Activated naive CD8-positive, alpha-beta T cell treated with anti-CD3 and anti-CD28 coated beads for 36 hours (primary cell): ENCODE data around the gene PRKAG2. TPM values are rescaled to one million over a fixed set of nuclear protein-coding genes. Genes with fewer than 3 reads are reported as not detected.

Experiments
- DNase-seq: peaks from one replicate; pipeline ENCODE4 v3.0.0; 2021
- H3K27ac Mint-ChIP-seq: one replicate; pipeline ENCODE4 v1.8.0; 2022; ENCODE audit warnings: mild to moderate bottlenecking, moderate library complexity, mixed read lengths
- H3K27me3 Mint-ChIP-seq: one replicate; pipeline ENCODE4 v1.8.0; 2022; ENCODE audit warnings: mild to moderate bottlenecking, mixed read lengths
- H3K36me3 Mint-ChIP-seq: one replicate; pipeline ENCODE4 v1.8.0; 2021; ENCODE audit warnings: mild to moderate bottlenecking, mixed read lengths
- H3K4me1 Mint-ChIP-seq: one replicate; pipeline ENCODE4 v1.8.0; 2021; ENCODE audit warnings: mixed read lengths
- H3K4me3 Mint-ChIP-seq: one replicate; pipeline ENCODE4 v1.8.0; 2022; ENCODE audit warnings: mild to moderate bottlenecking, moderate library complexity, mixed read lengths
- H3K9me3 Mint-ChIP-seq: one replicate; pipeline ENCODE4 v1.8.0; 2022; ENCODE audit warnings: mixed read lengths
- total RNA-seq, 2 experiments: library from RNA; stranded (reverse); gene quantifications; one replicate each; pipeline ENCODE4 v1.2.3, GENCODE V29; 2021

PRKAG2 gene
- total RNA-seq, 2 experiments from 2014 or later = 18.7 to 19.4 TPM

- no peak for DNase-seq
- peaks cover 20% of the 10 kb centered on the region for H3K36me3 Mint-ChIP-seq
- H3K27me3 Mint-ChIP-seq = no peaks in the 10 kb centered on the region
- peaks cover 5% of the 10 kb centered on the region for H3K9me3 Mint-ChIP-seq
- H3K27ac Mint-ChIP-seq = no peak overlapping the region
- peaks cover 24% of the 10 kb centered on the region for H3K4me1 Mint-ChIP-seq
- H3K4me3 Mint-ChIP-seq = no peak overlapping the region
These were observed 114.2 kb downstream of the PRKAG2 start for GRCh38 chr7:151762583-151763245.

GRCh38 chr7:151761957-151762356 is 115.0 kb downstream of the PRKAG2 start:
- no peak overlapping the region for H3K4me3 Mint-ChIP-seq
- no peak for DNase-seq
- no peaks in the 10 kb centered on the region for H3K27me3 Mint-ChIP-seq
- no peak overlapping the region for H3K27ac Mint-ChIP-seq
- peaks cover 18% of the 10 kb centered on the region for H3K4me1 Mint-ChIP-seq
- peaks cover 17% of the 10 kb centered on the region for H3K36me3 Mint-ChIP-seq
- H3K9me3 Mint-ChIP-seq = peaks cover 5% of the 10 kb centered on the region

- Mint-ChIP-seq H3K27me3 (no peaks in the 10 kb centered on the region), H3K27ac (no peak overlapping the region), H3K36me3 (peaks cover 14% of the 10 kb centered on the region), H3K4me3 (no peak overlapping the region), H3K9me3 (peaks cover 5% of the 10 kb centered on the region), H3K4me1 (peaks cover 17% of the 10 kb centered on the region)
- DNase-seq = no peak
These were observed 115.7 kb downstream of the PRKAG2 start for GRCh38 chr7:151761231-151761630.

DNA sequence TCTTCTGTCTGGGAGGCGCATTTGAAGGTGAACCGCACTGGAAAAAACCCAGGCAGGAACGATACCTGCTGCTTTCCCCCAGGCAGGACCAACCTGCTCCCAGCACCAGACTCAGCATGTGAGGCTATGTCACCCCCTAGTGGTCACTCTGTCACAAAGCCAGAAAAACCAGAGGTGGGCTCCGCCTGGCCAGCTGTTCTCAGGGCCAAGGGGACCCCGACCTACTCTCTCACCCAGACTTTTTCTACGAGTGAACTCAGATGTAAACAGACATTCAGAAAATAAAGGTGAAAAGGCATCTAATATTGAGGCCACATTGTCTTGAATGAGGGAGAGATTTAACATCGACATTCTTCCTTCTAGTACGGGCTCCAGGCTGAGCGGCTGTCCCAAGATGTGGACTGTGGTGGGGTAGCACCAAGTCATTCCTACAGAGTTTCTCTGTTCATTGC is 117.3 kb downstream of the PRKAG2 start:
- Mint-ChIP-seq H3K9me3 (no peaks in the 10 kb centered on the region), H3K4me1 (peaks cover 22% of the 10 kb centered on the region), H3K4me3 (no peak overlapping the region), H3K36me3 (peaks cover 2% of the 10 kb centered on the region), H3K27me3 (no peaks in the 10 kb centered on the region), H3K27ac (no peak overlapping the region)
- DNase-seq = peak; percentile 63

- DNase-seq = no peak
These were observed 118.0 kb downstream of the PRKAG2 start for GRCh38 chr7:151758622-151759540.

GRCh38 chr7:151757274-151757673 is 119.6 kb downstream of the PRKAG2 start:
- H3K4me1 Mint-ChIP-seq = peaks cover 22% of the 10 kb centered on the region
- H3K27me3 Mint-ChIP-seq = no peaks in the 10 kb centered on the region
- H3K4me3 Mint-ChIP-seq = no peak overlapping the region
- H3K27ac Mint-ChIP-seq = no peak overlapping the region
- DNase-seq = no peak
- no peaks in the 10 kb centered on the region for H3K36me3 Mint-ChIP-seq
- no peaks in the 10 kb centered on the region for H3K9me3 Mint-ChIP-seq

More at GRCh38 chr7:151758622-151759540, 118.0 kb downstream of the PRKAG2 start:
- Mint-ChIP-seq H3K4me3 (no peak overlapping the region), H3K27me3 (no peaks in the 10 kb centered on the region), H3K27ac (no peak overlapping the region), H3K4me1 (peaks cover 22% of the 10 kb centered on the region), H3K36me3 (no peaks in the 10 kb centered on the region), H3K9me3 (no peaks in the 10 kb centered on the region)

DNA sequence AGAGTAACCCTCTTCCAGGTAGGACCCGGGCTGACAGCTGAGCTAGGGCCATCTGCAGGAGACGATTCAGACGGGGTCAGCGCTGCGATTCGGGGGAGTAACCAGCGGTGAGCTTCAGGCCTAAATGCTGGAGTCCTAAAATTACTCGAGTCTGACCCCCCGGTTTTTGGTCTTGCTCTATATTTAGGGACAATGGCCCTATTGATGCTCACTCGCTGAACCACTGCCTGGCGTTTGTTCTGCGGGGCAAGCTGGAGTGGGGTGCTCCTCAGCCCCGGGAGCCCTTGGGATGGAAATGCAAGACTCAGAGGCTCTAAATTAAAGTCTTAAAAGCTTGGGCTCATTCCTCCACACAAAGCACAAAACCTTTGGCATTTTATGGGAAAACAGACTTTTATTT is 120.0 kb downstream of the PRKAG2 start:
- H3K9me3 Mint-ChIP-seq = no peaks in the 10 kb centered on the region
- peak overlapping the region; percentile 78 for H3K4me3 Mint-ChIP-seq
- DNase-seq = no peak
- no peaks in the 10 kb centered on the region for H3K36me3 Mint-ChIP-seq
- peak overlapping the region; percentile 93 for H3K27ac Mint-ChIP-seq
- no peaks in the 10 kb centered on the region for H3K27me3 Mint-ChIP-seq
- H3K4me1 Mint-ChIP-seq = peaks cover 22% of the 10 kb centered on the region

- Mint-ChIP-seq H3K4me1 (peaks cover 22% of the 10 kb centered on the region), H3K4me3 (peak overlapping the region; percentile 78), H3K27ac (peak overlapping the region; percentile 93), H3K36me3 (no peaks in the 10 kb centered on the region), H3K9me3 (no peaks in the 10 kb centered on the region), H3K27me3 (no peaks in the 10 kb centered on the region)
- peak; percentile 71 for DNase-seq
These were observed 120.7 kb downstream of the PRKAG2 start for GRCh38 chr7:151756076-151756731.

DNA sequence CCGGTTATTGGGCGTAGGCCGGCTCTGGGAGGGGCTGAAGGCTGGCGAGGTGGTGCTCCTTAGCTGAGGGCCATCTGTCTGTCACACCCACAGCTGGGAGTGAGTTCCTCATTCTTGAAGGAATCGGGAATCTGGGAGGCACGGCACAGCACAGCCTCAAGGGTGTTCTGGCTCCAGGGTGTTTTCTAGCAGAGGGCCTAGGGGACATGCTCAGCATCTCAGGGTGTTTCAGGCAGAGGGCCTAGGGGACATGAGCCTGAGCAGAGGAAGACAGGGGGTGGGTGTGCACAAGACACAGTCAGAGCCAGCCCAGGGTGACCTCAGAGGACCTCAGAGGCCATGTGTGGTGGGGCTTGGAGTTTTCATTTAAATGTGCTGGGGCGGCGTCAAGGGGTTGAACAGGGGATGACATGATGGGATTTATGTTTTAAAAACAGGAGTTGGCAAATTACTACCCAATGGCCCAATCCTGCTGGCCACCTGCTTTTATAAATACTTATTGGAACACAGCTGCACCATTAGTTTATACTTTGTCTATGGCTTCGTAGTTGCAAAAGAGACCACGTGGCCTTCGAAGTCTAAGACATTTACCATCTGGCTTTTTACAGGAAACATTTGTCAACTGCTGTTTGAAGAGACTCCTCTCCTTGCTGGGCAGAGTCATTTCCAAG is 121.6 kb downstream of the PRKAG2 start:
- H3K27me3 Mint-ChIP-seq = no peaks in the 10 kb centered on the region
- no peaks in the 10 kb centered on the region for H3K36me3 Mint-ChIP-seq
- H3K4me1 Mint-ChIP-seq = peaks cover 22% of the 10 kb centered on the region
- peak; percentile 17 for DNase-seq
- peak overlapping the region; percentile 93 for H3K27ac Mint-ChIP-seq
- no peaks in the 10 kb centered on the region for H3K9me3 Mint-ChIP-seq
- H3K4me3 Mint-ChIP-seq = peak overlapping the region; percentile 78

DNA sequence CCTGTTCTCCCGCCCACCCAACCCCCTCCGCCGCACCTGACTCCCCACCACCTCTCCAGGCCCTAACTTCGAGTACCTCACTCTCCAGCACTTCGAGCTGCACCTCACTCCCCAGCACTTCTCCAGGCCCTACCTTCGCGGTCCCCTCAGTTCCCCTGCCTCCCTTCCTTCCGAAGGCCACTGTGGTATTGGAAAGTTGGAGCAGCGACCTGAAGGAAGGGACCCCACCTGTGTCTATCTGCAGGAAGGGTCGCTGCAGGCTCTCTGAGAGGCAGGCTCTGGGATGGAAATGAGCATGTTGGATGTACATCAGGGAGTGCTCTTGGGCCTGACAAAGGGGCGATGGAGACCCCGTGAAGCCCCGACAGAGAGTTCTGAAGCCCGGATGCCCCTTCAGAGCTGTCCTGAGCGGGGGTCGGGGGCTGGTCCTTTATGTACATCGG is 122.2 kb downstream of the PRKAG2 start:
- no peaks in the 10 kb centered on the region for H3K27me3 Mint-ChIP-seq
- peaks cover 22% of the 10 kb centered on the region for H3K4me1 Mint-ChIP-seq
- H3K36me3 Mint-ChIP-seq = no peaks in the 10 kb centered on the region
- peak overlapping the region; percentile 93 for H3K27ac Mint-ChIP-seq
- no peaks in the 10 kb centered on the region for H3K9me3 Mint-ChIP-seq
- no peak for DNase-seq
- no peak overlapping the region for H3K4me3 Mint-ChIP-seq

DNA sequence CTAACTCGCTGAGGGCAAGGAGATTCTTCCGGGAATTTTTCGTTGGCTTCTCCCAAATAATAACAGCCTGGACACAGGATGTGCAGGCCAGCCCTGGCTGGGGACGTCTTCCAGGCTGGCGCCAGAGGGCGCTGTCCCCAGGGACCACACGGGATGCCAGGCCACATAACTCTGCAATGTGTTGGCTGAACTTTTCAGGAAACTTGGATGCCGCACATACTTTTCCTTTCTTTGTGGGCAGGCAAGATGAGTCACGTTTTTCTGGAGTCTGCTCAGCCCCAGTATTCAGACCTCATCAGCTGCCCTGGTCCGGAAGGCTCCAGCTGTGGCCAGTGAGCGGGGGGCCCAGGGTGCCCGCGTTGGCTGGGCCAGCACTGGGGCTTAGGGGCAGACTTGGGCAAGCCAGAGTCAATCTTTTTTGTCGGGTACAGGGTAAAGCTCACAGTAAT is 122.7 kb downstream of the PRKAG2 start:
- Mint-ChIP-seq H3K4me3 (no peak overlapping the region), H3K4me1 (peaks cover 16% of the 10 kb centered on the region), H3K36me3 (no peaks in the 10 kb centered on the region), H3K9me3 (no peaks in the 10 kb centered on the region), H3K27ac (no peak overlapping the region), H3K27me3 (no peaks in the 10 kb centered on the region)
- no peak for DNase-seq

- Mint-ChIP-seq H3K27me3 (no peaks in the 10 kb centered on the region), H3K36me3 (no peaks in the 10 kb centered on the region), H3K9me3 (no peaks in the 10 kb centered on the region), H3K4me3 (no peak overlapping the region), H3K27ac (no peak overlapping the region), H3K4me1 (peaks cover 16% of the 10 kb centered on the region)
- no peak for DNase-seq
These were observed 123.9 kb downstream of the PRKAG2 start for GRCh38 chr7:151752816-151753595.

GRCh38 chr7:151752037-151752436 is 124.9 kb downstream of the PRKAG2 start:
- Mint-ChIP-seq H3K4me3 (no peak overlapping the region), H3K9me3 (no peaks in the 10 kb centered on the region), H3K27me3 (no peaks in the 10 kb centered on the region), H3K36me3 (no peaks in the 10 kb centered on the region), H3K27ac (no peak overlapping the region), H3K4me1 (peaks cover 16% of the 10 kb centered on the region)
- DNase-seq = no peak

DNA sequence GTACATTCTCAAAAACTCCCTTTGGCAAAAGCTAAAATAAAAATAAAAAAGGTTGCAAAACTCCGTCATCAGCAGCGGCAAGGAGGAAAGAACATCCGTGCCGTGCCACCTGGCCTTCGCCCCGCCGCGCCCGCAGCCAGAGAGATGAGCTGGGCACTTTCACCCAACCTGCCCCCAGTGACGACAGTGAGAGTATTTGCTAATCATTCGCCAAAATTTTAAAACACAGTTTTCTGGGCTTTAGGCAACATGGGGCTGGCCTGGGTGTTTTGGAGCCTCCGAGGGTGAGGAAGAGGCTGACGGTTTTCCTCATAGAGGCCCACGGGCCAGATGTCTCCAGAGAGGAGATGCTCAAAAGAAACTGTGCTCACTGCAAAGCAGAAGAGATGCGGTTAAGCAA is 128.2 kb downstream of the PRKAG2 start:
- no peaks in the 10 kb centered on the region for H3K27me3 Mint-ChIP-seq
- DNase-seq = no peak
- no peaks in the 10 kb centered on the region for H3K9me3 Mint-ChIP-seq
- no peak overlapping the region for H3K27ac Mint-ChIP-seq
- H3K36me3 Mint-ChIP-seq = no peaks in the 10 kb centered on the region
- no peak overlapping the region for H3K4me3 Mint-ChIP-seq
- H3K4me1 Mint-ChIP-seq = peaks cover 15% of the 10 kb centered on the region
